HG03064 (cell line): ENCODE data around the gene JUNB.

ENCODE experiments used
- ATAC-seq: cut with Tn5 transposase; IDR thresholded peaks from one replicate; pipeline ENCODE4 v1.9.1; 2021; ENCODE audit warnings: low read depth; ENCODE audit not compliant: unreplicated experiment

Gene JUNB

GRCh38 chr19:12791345-12792050 is at the start of gene JUNB:
Gene JUNB, plus strand, starts transcription at chr19:12791486. Its CDS starts 286 bp downstream, at chr19:12791772.
- ATAC-seq = no peak

DNA sequence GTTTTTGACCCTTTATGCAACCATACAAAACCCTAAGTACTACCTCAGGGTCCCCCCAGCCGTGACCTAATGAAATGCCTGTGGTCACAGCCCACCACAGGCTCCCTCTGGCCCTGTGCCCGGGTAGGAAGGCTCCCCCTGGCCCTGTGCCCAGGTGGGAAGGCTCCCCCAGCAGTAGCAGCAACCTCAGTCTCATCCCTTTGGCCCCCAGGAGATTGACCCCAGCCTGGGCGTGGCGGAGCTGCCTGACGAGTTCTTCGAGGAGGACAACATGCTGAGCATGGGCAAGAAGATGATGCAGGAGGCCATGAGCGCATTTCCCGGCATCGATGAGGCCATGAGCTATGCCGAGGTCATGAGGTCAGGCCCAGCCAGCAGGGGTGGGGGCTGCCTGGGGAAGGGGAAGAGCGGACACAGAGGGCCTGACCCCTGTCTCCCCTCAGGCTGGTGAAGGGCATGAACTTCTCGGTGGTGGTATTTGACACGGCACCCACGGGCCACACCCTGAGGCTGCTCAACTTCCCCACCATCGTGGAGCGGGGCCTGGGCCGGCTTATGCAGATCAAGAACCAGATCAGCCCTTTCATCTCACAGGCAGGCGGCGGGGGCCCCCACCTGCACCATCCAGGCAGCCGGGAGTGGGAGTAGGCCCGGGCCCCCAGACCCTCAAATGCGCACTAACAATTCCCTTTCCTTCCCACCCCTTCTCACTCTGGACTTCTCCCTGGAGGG is 46.0 kb upstream of the JUNB start:
- ATAC-seq = no peak

- no peak for ATAC-seq
These were observed 42.8 kb upstream of the JUNB start for GRCh38 chr19:12748489-12748888.

DNA sequence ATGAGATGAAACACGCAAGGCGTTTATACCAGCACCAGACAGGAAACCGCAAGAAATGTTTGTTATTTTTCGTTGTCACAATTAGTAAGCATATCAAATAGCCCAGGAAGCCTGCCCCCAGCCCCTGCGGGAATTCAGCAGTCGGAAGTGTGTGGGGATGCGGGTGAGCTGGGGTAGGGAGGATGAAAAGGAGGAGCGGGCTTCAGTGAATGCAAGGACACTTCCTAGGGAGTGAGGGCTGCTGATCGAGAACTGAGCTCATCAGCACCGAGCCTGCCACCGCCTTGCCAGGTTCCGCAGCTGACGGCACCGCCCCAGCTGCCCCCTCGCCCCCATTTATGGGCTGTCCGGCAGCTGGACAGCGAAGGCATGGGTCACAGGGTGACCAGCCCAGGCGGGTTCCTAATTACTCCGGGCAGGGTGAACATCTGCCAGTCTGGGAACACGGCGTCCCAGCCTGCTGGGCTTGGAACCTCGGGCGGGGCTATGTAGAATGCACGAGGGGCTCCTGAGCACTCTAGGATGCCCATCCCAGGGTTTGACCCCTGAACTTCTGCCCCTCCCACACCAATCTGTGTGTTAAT is 41.3 kb upstream of the JUNB start:
- no peak for ATAC-seq

GRCh38 chr19:12750851-12751250 is 40.4 kb upstream of the JUNB start:
- ATAC-seq = no peak

- ATAC-seq = no peak
These were observed 39.7 kb upstream of the JUNB start, which contains the start of gene BEST2 for GRCh38 chr19:12751635-12752034. Gene BEST2, plus strand, starts transcription at chr19:12751791. Its CDS starts 802 bp downstream, at chr19:12752593.

DNA sequence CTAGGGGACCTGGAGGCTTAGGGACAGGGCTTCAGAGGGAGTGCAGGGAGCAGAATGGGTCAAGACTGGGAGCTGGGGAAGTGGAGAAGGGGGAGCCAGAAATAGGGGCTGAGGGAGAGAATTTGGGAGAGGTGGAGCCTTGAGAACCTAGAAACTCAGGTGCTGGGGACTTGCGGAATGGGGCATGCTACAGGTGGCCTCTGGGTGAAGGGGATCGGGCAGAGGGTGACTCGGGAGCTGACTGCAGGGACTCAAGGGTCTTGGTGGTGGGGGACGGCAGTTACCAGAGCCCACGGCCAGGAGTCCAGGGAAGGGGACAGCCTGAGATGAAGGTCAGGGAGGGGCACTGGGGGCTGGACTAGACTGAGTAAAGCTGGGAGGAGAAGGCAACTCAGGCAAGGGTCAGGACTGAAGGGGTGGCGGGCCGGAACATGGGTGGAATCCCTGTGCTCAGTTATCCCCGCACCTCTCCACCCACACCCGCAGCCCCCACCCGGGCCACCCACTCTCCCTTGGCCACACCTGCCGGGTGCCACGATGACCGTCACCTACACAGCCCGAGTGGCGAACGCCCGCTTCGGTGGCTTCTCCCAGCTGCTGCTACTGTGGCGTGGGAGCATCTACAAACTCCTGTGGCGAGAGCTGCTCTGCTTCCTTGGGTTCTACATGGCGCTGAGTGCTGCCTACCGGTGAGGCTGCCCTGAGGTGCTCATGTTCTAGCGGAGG is 39.1 kb upstream of the JUNB start:
- no peak for ATAC-seq

GRCh38 chr19:12754465-12755196 is 36.7 kb upstream of the JUNB start:
- no peak for ATAC-seq

DNA sequence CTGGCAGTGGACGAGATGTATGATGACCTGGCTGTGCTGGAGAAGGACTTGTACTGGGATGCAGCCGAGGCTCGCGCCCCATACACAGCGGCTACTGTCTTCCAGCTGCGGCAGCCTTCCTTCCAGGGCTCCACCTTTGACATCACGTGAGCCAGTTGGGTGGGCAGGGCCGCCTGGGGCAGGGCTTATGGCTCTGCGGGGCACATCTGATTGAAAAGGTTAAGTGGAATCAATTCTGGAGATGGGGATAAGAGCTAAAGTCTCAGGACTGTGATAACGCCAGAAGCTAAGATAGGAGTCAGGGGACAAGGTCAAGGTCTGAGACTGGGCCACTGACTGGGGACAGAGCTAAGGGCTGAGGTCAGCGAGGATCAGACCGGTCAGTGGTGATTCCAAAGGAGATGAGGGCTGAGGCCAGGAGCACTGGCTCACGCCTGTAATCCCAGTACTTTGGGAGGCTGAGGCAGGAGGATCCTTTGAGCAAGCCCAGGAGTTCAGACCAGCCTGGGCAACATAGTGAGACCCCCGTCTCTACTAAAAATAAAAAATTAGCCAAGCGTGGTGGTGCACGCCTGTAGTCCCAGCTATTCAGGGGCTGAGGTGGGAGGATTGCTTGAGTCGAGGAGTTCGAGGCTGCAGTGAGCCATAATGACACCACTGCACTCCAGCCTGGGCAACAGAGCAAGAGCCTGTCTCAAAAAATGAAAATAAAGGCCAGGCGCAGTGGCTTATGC is 35.0 kb upstream of the JUNB start:
- ATAC-seq = no peak

- no peak for ATAC-seq
These were observed 33.6 kb upstream of the JUNB start for GRCh38 chr19:12757544-12758274.

GRCh38 chr19:12759686-12760085 is 31.6 kb upstream of the JUNB start:
- no peak for ATAC-seq

- ATAC-seq = no peak
These were observed 28.2 kb upstream of the JUNB start for GRCh38 chr19:12763100-12763499.

DNA sequence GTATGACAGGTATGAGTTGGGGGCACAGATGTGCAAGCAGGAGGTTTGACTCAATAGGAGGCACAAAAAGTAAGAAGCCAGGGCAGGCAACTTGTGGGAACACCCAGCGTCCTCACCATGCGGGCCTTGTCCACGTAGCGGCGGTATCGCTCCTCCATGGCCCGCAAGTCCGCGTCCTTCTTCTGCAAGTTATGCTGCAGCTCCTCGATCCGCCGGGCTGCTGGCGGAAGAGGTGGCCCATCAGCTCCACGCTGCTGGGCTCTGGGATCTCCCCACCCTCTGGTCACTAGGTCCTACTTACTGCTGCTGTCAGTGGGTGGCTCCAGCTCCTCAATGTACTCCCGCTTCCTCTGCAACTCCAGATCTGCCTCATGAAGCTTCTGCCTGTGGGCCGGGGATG is 26.6 kb upstream of the JUNB start:
- ATAC-seq = no peak

- no peak for ATAC-seq
These were observed 25.2 kb upstream of the JUNB start for GRCh38 chr19:12766051-12766521.

- ATAC-seq = no peak
These were observed 24.1 kb upstream of the JUNB start for GRCh38 chr19:12767150-12767549.

- ATAC-seq = no peak
These were observed 23.6 kb upstream of the JUNB start for GRCh38 chr19:12767666-12768065.

GRCh38 chr19:12769689-12770088 is 21.6 kb upstream of the JUNB start:
- ATAC-seq = no peak

DNA sequence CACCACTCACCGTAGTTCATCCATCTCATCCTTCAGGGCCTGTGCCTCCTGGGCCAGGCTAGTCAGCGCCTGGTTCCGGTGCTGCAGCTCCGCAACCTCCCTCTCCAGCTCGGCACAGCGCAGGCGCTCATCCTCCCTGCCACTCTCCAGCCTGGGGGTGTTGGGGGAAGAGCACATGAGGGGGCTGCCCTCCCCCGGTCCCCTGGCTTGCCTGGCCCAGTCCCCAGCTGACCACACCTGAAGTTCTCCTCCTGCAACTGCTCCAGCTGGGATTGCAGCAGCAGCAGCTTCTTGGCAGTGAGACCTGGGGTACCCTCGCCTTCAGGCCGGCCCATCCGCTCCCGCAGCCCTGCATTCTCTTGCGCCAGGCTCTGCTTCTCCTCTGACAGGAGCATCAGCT is 20.4 kb upstream of the JUNB start:
- ATAC-seq = no peak

- no peak for ATAC-seq
These were observed 19.0 kb upstream of the JUNB start for GRCh38 chr19:12772323-12772722.
